Stimulated activated CD8-positive, alpha-beta memory T cell treated with anti-CD3 and anti-CD28 coated beads, Interleukin-15, amount 100 ng/mL, for 1 hour (primary cell): ENCODE data around the gene TGFB2.
"Not testable (repeated sequence)": the region's sequence is repeated elsewhere in the genome, so short reads cannot be mapped to it uniquely, and the experiment has no call there.

Experiments
- DNase-seq: peaks from one replicate; pipeline ENCODE4 v3.0.0-alpha.2; 2020; ENCODE audit warnings: low read depth

The TGFB2 gene

DNA sequence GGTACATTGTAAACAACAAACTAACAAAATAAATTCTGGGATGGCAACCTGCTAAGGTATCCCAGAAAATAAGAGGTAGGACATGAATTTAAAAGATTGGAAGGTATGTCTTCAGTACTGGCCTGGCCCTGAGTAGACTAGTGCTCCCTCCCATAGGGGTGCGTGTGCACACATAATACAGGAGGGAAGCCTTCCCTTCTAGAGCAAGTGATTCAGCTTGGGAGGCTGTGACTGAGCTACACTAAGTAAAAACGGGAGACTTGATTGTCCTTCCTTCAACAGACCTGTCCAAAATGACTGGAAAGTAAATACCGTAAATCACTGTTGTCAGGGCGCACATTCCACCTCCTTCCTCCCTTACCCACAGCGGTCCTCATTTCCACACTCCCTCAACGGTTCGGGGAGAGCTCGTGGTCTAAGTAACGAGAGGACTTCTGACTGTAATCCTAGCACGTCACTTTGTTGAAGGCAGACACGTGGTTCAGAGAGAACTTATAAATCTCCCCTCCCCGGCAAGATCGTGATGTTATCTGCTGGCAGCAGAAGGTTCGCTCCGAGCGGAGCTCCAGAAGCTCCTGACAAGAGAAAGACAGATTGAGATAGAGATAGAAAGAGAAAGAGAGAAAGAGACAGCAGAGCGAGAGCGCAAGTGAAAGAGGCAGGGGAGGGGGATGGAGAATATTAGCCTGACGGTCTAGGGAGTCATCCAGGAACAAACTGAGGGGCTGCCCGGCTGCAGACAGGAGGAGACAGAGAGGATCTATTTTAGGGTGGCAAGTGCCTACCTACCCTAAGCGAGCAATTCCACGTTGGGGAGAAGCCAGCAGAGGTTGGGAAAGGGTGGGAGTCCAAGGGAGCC lies at the start of gene TGFB2:
TGFB2 (plus strand) TSS at position 523 of the 859 bp plus-strand sequence. CDS start 1,366 bp downstream, outside the sequence.
- no peak for DNase-seq

- no peak for DNase-seq
These were observed 49.0 kb upstream of the TGFB2 start for GRCh38 chr1:218296162-218296561.

GRCh38 chr1:218297461-218297860 lies 47.7 kb upstream of the TGFB2 start:
- DNase-seq = no peak

DNA sequence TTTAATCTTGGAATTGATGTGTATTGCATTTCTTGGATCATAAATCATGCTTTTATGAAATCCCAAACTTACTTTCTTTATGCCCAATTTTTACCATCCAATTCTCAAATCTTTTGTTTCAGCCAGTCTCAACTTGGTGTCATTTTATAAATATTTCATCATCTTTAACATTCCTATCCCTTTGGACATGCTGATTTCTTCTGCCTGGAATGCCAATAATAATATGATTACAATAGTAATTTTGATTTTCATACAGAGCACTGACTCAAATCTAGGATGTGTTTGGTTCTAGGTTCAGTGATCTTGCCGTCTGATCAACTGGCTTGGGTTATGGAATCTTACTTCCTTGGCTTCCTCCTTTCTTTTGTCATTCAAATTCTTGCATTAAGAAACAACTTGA lies 47.3 kb upstream of the TGFB2 start:
- DNase-seq = no peak

GRCh38 chr1:218298398-218298797 lies 46.7 kb upstream of the TGFB2 start:
- DNase-seq = no peak

GRCh38 chr1:218299416-218299815 lies 45.7 kb upstream of the TGFB2 start:
- no peak for DNase-seq

DNA sequence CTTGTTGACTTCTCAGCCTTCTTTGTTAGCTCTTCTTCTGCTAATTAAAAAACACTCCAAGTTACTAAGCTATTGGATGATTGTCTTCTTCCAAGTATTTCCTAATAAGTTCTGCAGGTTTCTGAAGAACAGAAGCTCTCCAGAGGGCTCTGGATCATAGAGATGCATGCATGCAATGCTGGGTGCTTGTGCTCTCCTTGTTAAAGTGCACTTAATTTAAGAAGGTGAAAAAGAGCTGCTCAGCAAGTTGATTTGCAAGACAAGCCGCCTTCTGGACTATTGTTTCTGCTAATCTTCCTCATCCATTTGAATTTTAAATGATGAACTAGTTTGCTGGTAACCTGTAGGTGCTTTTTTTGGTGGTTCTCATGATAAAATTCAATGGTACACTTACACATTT lies 43.9 kb upstream of the TGFB2 start:
- no peak for DNase-seq

DNA sequence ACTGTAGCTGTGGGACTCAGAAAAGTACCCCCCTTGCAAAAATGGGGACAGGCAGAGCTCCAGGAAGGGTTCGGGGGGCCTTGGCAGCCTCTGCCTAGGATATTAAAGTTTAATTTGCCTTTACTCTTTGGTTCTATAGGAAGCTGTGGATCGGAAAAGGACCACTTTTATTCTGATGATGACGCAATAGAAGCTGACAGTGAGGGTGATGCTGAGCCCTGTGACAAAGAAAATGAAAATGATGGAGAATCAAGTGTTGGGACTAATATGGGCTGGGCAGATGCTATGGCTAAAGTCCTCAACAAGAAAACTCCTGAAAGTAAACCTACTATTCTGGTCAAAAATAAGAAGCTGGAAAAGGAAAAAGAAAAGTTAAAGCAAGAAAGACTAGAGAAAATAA lies 43.0 kb upstream of the TGFB2 start:
- no peak for DNase-seq

GRCh38 chr1:218303176-218303879 lies 41.8 kb upstream of the TGFB2 start:
- DNase-seq = no peak

GRCh38 chr1:218304281-218305039 lies 40.7 kb upstream of the TGFB2 start:
- DNase-seq = no peak

GRCh38 chr1:218305472-218306064 lies 39.6 kb upstream of the TGFB2 start:
- no peak for DNase-seq

DNA sequence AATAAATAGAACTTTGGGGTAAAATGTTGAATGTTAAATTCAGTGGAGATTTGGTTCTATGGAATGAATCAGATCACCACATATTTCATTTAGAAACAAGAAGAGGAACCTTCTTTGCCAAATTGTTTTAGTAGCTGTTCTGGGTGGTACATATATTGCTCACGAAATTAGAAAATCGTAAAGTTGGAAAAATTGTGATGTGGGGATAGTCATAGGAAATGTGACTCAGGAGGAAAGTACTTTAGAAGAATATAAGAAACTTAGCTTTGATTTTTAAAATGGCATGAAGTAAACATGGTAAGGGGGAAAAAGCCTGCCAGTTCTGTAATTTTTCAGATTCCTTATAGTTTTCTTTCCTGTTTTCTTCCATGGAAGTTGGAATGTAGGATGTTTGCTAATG lies 32.6 kb upstream of the TGFB2 start:
- no peak for DNase-seq

- no peak for DNase-seq
These were observed 30.8 kb upstream of the TGFB2 start for GRCh38 chr1:218314316-218314715.

DNA sequence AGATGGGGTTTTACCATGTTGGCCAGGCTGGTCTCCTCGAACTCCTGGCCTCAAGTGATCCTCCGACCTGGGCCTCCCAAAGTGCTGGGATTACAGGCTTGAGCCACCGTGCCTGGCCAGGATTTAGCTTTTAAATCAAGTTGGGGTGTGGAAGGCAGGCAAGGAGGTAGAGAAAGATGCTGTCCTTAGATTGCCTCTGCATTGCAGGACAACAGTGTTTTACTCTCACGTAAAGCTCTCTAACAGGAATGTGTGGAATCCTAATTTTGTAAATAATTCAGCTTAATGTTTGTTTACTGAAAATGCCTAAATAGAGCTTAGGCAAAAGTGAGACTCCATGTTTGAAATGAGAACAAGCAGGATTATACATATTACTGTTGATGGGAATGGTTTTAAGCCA lies 29.5 kb upstream of the TGFB2 start:
- DNase-seq = no peak

- no peak for DNase-seq
These were observed 28.1 kb upstream of the TGFB2 start for GRCh38 chr1:218317061-218317460.

- not testable (repeated sequence) for DNase-seq
These were observed 25.0 kb upstream of the TGFB2 start for GRCh38 chr1:218320182-218320581.

DNA sequence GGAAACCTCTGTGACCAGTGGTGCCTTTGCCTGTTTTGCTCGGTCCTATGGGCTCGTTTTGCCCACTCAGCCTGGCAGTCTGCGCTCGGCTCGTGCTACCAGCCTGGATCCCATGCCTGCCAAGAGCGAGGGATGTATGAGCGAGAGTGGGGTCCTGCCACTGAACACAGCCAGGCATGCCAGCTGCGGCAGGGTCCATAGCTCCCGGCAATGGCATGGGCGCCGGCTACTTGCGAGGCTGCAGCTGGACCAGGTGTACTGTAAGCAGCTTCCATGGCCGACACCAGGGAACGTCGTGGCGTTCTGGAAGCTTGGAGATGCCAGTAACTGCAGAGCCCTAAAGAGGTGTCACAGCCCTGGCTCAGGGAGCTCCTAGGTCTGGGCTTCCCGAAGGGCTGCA lies 22.4 kb upstream of the TGFB2 start:
- DNase-seq = no peak

- DNase-seq = no peak
These were observed 21.4 kb upstream of the TGFB2 start for GRCh38 chr1:218323568-218324225.

GRCh38 chr1:218324226-218324580 lies 20.9 kb upstream of the TGFB2 start:
- DNase-seq = no peak

DNA sequence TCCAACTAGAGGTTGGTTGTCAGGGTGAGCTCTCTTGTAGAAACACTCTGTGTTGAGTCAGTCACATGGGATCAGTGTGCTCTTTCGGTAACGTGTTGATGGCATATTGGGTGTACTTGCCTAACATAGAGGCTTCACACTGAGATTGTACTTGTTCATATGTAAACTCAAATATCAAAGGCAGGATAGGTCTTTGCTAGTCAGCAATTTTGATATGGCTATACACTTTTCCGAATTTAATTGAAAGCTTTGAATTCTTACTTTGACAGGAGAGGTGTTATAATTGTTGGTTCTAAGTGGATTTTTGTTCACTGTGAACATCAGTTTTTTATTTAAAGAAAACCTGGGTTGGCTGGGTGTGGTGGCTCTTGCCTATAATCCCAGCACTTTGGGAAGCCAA lies 16.4 kb upstream of the TGFB2 start:
- no peak for DNase-seq

DNA sequence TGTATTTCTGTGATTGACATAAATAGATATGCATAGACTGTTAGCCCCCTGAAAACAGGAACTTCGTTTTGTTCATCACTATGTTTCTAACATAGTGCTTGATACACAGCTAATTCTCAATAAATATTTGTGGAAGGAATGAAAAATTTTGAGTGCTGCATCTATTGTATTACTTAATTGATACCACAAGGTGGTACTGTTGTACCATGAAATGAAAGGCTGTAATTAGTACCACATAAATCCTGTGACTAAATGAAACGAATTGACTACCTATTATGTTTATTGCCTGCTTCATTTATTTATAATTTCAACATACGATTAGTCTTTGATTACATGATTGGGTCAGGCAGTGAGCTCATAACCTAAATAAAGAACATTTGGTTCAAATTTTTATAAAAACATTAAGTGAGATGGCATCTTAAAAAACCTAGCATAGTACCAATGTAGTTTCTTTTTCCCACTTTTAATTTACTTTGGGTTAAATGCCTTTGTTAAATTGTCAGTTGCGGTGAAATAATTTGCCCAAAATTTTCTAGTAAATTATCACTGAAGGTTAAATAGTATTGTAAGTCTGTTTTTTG lies 15.0 kb upstream of the TGFB2 start:
- DNase-seq = no peak
